ENCODE data around the gene LCN1.

The LCN1 gene

DNA sequence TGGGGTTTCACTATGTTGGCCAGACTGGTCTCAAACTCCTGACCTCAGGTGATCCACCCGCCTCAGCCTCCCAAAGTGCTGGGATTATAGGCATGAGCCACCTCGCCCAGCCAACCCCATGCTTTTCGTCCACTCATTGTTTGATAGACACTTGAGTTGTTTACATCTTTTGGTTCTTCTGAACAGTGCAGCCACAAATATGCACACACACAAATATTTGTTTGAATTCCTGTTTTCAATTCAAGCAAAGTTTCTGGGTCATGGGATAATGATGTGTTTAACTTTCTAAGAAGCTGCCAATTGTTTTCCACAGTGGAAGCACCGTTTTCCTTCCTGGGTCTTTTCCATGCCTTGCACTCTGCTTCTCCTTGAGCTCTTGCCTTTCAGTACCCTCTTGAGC, 33.5 kb downstream of the LCN1 start:
- Mint-ChIP-seq H3K27ac (no peak overlapping the region), H3K9me3 (peaks cover 8% of the 10 kb centered on the region), H3K4me1 (no peaks in the 10 kb centered on the region), H3K4me3 (no peak overlapping the region), H3K36me3 (ENCODE audit: low read depth) (no peaks in the 10 kb centered on the region), H3K27me3 (ENCODE audit: low read depth) (peaks cover 8% of the 10 kb centered on the region)
- no peak for TF ChIP-seq CTCF (IDR thresholded peaks at IDR 0.05; ENCODE audit: unreplicated experiment in 3 of 3)

- no peaks in the 10 kb centered on the region for H3K4me1 Mint-ChIP-seq
- peaks cover 8% of the 10 kb centered on the region for H3K27me3 Mint-ChIP-seq (ENCODE audit: low read depth)
- H3K36me3 Mint-ChIP-seq (ENCODE audit: low read depth), result no peaks in the 10 kb centered on the region
- TF ChIP-seq CTCF (IDR thresholded peaks at IDR 0.05; ENCODE audit: unreplicated experiment in 3 of 3), result no peak
- no peak overlapping the region for H3K4me3 Mint-ChIP-seq
- H3K9me3 Mint-ChIP-seq, result peaks cover 8% of the 10 kb centered on the region
- no peak overlapping the region for H3K27ac Mint-ChIP-seq
Measured at GRCh38 chr9:135555203-135555602, 34.0 kb downstream of the LCN1 start.

DNA sequence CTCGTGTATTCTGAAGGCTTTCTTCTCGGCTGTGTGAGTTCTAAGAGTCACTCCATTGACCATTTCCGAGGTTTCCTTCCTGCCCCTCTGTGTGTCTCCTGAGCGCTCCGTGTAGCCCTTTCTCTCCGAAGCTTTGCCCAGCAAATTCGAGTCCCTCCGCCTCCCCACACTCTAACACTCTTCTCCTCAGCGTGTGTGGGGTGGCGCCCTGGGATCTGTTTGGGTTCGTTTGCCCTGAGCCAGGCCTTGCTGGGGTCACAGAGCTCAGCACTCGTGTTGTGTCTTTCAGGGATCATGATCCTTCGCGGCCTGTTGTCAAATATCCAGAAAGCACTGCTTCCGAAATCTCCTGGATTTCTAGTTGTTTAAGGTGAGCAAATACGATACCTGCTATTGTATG, 34.7 kb downstream of the LCN1 start:
- TF ChIP-seq CTCF (IDR thresholded peaks at IDR 0.05; ENCODE audit: unreplicated experiment in 3 of 3), result no peak
- peaks cover 8% of the 10 kb centered on the region for H3K9me3 Mint-ChIP-seq
- H3K27ac Mint-ChIP-seq, result no peak overlapping the region
- no peaks in the 10 kb centered on the region for H3K4me1 Mint-ChIP-seq
- no peaks in the 10 kb centered on the region for H3K36me3 Mint-ChIP-seq (ENCODE audit: low read depth)
- H3K27me3 Mint-ChIP-seq (ENCODE audit: low read depth), result peaks cover 8% of the 10 kb centered on the region
- no peak overlapping the region for H3K4me3 Mint-ChIP-seq

GRCh38 chr9:135559606-135560005, 38.4 kb downstream of the LCN1 start:
- Mint-ChIP-seq H3K36me3 (ENCODE audit: low read depth) (no peaks in the 10 kb centered on the region), H3K9me3 (peaks cover 8% of the 10 kb centered on the region), H3K4me3 (no peak overlapping the region), H3K4me1 (no peaks in the 10 kb centered on the region), H3K27me3 (ENCODE audit: low read depth) (peaks cover 8% of the 10 kb centered on the region), H3K27ac (no peak overlapping the region)
- no peak for TF ChIP-seq CTCF (IDR thresholded peaks at IDR 0.05; ENCODE audit: unreplicated experiment in 3 of 3)

GRCh38 chr9:135561391-135562234, 40.4 kb downstream of the LCN1 start, which contains the start of gene PAEP:
PAEP (plus strand) TSS chr9:135561756.
- peaks cover 4% of the 10 kb centered on the region for H3K9me3 Mint-ChIP-seq
- H3K4me1 Mint-ChIP-seq, result no peaks in the 10 kb centered on the region
- peaks cover 12% of the 10 kb centered on the region for H3K27me3 Mint-ChIP-seq (ENCODE audit: low read depth)
- H3K36me3 Mint-ChIP-seq (ENCODE audit: low read depth), result no peaks in the 10 kb centered on the region
- no peak within 1 kb of the TSS for H3K4me3 Mint-ChIP-seq
- no peak within 1 kb of the TSS for H3K27ac Mint-ChIP-seq
- no peak for TF ChIP-seq CTCF (IDR thresholded peaks at IDR 0.05; ENCODE audit: unreplicated experiment in 3 of 3)

- TF ChIP-seq CTCF (IDR thresholded peaks at IDR 0.05; ENCODE audit: unreplicated experiment in 3 of 3), result no peak
- Mint-ChIP-seq H3K4me1 (no peaks in the 10 kb centered on the region), H3K9me3 (peaks cover 4% of the 10 kb centered on the region), H3K36me3 (ENCODE audit: low read depth) (no peaks in the 10 kb centered on the region), H3K27me3 (ENCODE audit: low read depth) (peaks cover 18% of the 10 kb centered on the region), H3K4me3 (no peak overlapping the region), H3K27ac (no peak overlapping the region)
Measured at GRCh38 chr9:135562235-135562745, 41.0 kb downstream of the LCN1 start.
